A549 (cell line): ENCODE results near the gene USP49. TPM values are rescaled to one million over a fixed set of nuclear protein-coding genes. Genes with fewer than 3 reads are reported as not detected.

Experiments
- ATAC-seq, 2 experiments: fragments of 200-7000 bp in 1 of 2; fragments of >200 bp in 1 of 2; cut with Nextera tagmentation in 1 of 2; cut with Tn5 transposase in 1 of 2; 3 replicates each; pipeline versions ENCODE4 v1.8.0 to v1.9.1; 2018 to 2020; ENCODE audit warnings: mild to moderate bottlenecking in 1 of 2, moderate library complexity in 1 of 2
- CTCF ChIA-PET: fragments of 300-600 bp; sonication (Branson Sonifier 250); formaldehyde crosslinking; extraction: SDS; loops from one replicate; lab custom pipeline; 2021; ENCODE audit warnings: antibody characterized with exemption, inconsistent platforms; lab: Yijun Ruan, JAX
- POLR2A ChIA-PET: fragments of 350-600 bp; formaldehyde crosslinking; extraction: SDS; loops from one replicate; lab custom pipeline; 2021; ENCODE audit warnings: antibody characterized with exemption, inconsistent platforms; lab: Yijun Ruan, JAX
- DNase-seq, 2 experiments: peaks; one replicate each; pipeline versions ENCODE4 v3.0.0 to v3.0.0-alpha.2; 2011 to 2016; ENCODE audit warnings: low read depth in 1 of 2, low spot score in 1 of 2
- FAIRE-seq: peaks from 2 replicates; lab custom pipeline; 2011; peaks lifted over from hg19 to GRCh38; lab: Jason Lieb, UNC
- H3K27ac ChIP-seq, 2 experiments: fragments of >200 bp; sonication (Bioruptor Twin); formaldehyde crosslinking; 3 replicates each; pipeline ENCODE4 v1.5.1; 2016 to 2017
- H3K4me1 ChIP-seq: fragments of >200 bp; sonication (Bioruptor Twin); formaldehyde crosslinking; 3 replicates; pipeline ENCODE4 v1.6.1; 2016
- H3K4me2 ChIP-seq: fragments of >200 bp; sonication (Bioruptor Twin); formaldehyde crosslinking; 3 replicates; pipeline ENCODE4 v1.6.1; 2016
- H3K4me3 ChIP-seq: fragments of >200 bp; sonication (Bioruptor Twin); formaldehyde crosslinking; 3 replicates; pipeline ENCODE4 v1.5.1; 2016
- H3K9me3 ChIP-seq: fragments of >200 bp; sonication (Bioruptor Twin); formaldehyde crosslinking; 3 replicates; pipeline ENCODE4 v1.6.1; 2016
- ATOH8 ChIP-seq: fragments of 250-450 bp; sonication (Bioruptor Pico); IDR thresholded peaks from 2 replicates; pipeline ENCODE4 v1.5.0; 2020; ENCODE audit warnings: low read depth, mild to moderate bottlenecking, moderate library complexity
- BCL3 ChIP-seq: fragments of >200 bp; sonication (Bioruptor Twin); formaldehyde crosslinking; IDR thresholded peaks from 3 replicates; pipeline ENCODE4 v1.6.1; 2016
- CBX8 ChIP-seq: fragments of 200-600 bp; sonication (generic); IDR thresholded peaks from 2 replicates; pipeline ENCODE4 v1.6.1; 2016
- CEBPB ChIP-seq, 2 experiments: fragments of >200 bp in 1 of 2; sonication (Bioruptor Twin) in 1 of 2; formaldehyde crosslinking in 1 of 2; IDR thresholded peaks; 2 replicates each; pipeline ENCODE4 v1.6.1; 2012 to 2016
- CHD2 ChIP-seq: fragments of 150-350 bp; IDR thresholded peaks from 2 replicates; pipeline ENCODE4 v1.6.1; 2014; ENCODE audit warnings: low read length; ENCODE audit not compliant: partially characterized antibody
- CTCF ChIP-seq: fragments of >200 bp; sonication (Bioruptor Twin); formaldehyde crosslinking; IDR thresholded peaks from 3 replicates; pipeline ENCODE4 v1.5.1; 2016
- EP300 ChIP-seq, 2 experiments: fragments of >200 bp; sonication (Bioruptor Twin); formaldehyde crosslinking; IDR thresholded peaks; 2 replicates in 1 of 2; 3 replicates in 1 of 2; pipeline ENCODE4 v1.6.1; 2016 to 2017
- FOSB ChIP-seq: fragments of 250-450 bp; sonication (Bioruptor Pico); IDR thresholded peaks from 2 replicates; pipeline ENCODE4 v1.5.0; 2020; ENCODE audit warnings: mild to moderate bottlenecking, moderate library complexity
- FOSL2 ChIP-seq, 2 experiments: fragments of 450-650 bp in 1 of 2; fragments of >200 bp in 1 of 2; sonication (Bioruptor Twin) in 1 of 2; formaldehyde crosslinking; IDR thresholded peaks; 2 replicates each; pipeline versions ENCODE4 v1.5.0 to v1.6.1; 2016 to 2020; ENCODE audit warnings: mild to moderate bottlenecking in 1 of 2, moderate library complexity in 1 of 2
- GATA3 ChIP-seq: IDR thresholded peaks from 2 replicates; pipeline ENCODE4 v1.6.1; 2012; ENCODE audit warnings: borderline replicate concordance
- HDAC2 ChIP-seq: fragments of 200-600 bp; sonication (generic); IDR thresholded peaks from 2 replicates; pipeline ENCODE4 v1.6.1; 2016
- HOXB13 ChIP-seq: fragments of 250-450 bp; sonication (Bioruptor Pico); IDR thresholded peaks from 2 replicates; pipeline ENCODE4 v1.5.0; 2020; ENCODE audit warnings: low read depth, mild to moderate bottlenecking, moderate library complexity
- JUNB ChIP-seq: fragments of >200 bp; sonication (Bioruptor Twin); formaldehyde crosslinking; IDR thresholded peaks from 2 replicates; pipeline ENCODE4 v1.6.1; 2016
- KDM5A ChIP-seq: fragments of 200-600 bp; sonication (generic); IDR thresholded peaks from 2 replicates; pipeline ENCODE4 v1.6.1; 2016; ENCODE audit warnings: antibody characterized with exemption, mild to moderate bottlenecking
- MAX ChIP-seq: IDR thresholded peaks from 2 replicates; pipeline ENCODE4 v1.6.1; 2012
- NFE2L2 ChIP-seq: fragments of 150-350 bp; conservative IDR thresholded peaks from 2 replicates; pipeline ENCODE4 v1.6.1; 2014; ENCODE audit warnings: low read length
- NR3C1 ChIP-seq: fragments of >200 bp; sonication (Bioruptor Twin); formaldehyde crosslinking; IDR thresholded peaks from 3 replicates; pipeline ENCODE4 v1.6.1; 2017
- RFX5 ChIP-seq: fragments of 450-650 bp; IDR thresholded peaks from 2 replicates; pipeline ENCODE4 v1.7.1; 2014; ENCODE audit warnings: antibody characterized with exemption, mild to moderate bottlenecking, moderate library complexity
- TP53 ChIP-seq: fragments of 250-450 bp; sonication (Bioruptor Pico); IDR thresholded peaks from 2 replicates; pipeline ENCODE4 v1.5.0; 2021; ENCODE audit warnings: mild to moderate bottlenecking, moderate library complexity
- ZC3H11A ChIP-seq: fragments of 450-650 bp; IDR thresholded peaks from 2 replicates; pipeline ENCODE4 v1.6.1; 2014; ENCODE audit warnings: antibody characterized with exemption, mild to moderate bottlenecking
- ZFP36 ChIP-seq: fragments of 450-650 bp; IDR thresholded peaks from 2 replicates; pipeline ENCODE4 v1.6.1; 2014; ENCODE audit warnings: borderline replicate concordance; ENCODE audit not compliant: partially characterized antibody
- ZSCAN20 ChIP-seq: fragments of 250-450 bp; sonication (Bioruptor Pico); IDR thresholded peaks from 2 replicates; pipeline ENCODE4 v1.8.0; 2022; ENCODE audit warnings: mild to moderate bottlenecking, moderate library complexity
- WGBS: methylation state at CpG from one replicate; pipeline ENCODE4 v1.1.6; 2017; ENCODE audit errors: missing lambda C conversion rate; 5-methylcytosine and 5-hydroxymethylcytosine counted together
- polyA plus RNA-seq, 4 experiments: library from polyadenylated mRNA; depleted of rRNA in 3 of 4; stranded (reverse); fragments of >200 nt; fragmentation: RNase III in 1 of 4; extraction: RNeasy Plus Mini Kit Qiagen cat#74134 plus additional on column Dnase treatment in 1 of 4; gene quantifications; 2 replicates in 3 of 4; 3 replicates in 1 of 4; pipeline ENCODE4 v1.2.3, GENCODE V29; 2011 to 2017
- TF ChIP-seq, protein P1 (sequence below): IDR thresholded peaks from 2 replicates; pipeline ENCODE4 v1.6.1; 2012; ENCODE audit warnings: low read depth, borderline replicate concordance
- TF ChIP-seq, protein P2 (sequence below): IDR thresholded peaks from 2 replicates; pipeline ENCODE4 v1.6.1; 2012

Gene USP49
- polyA plus RNA-seq, 2 of the 4 experiments (the other 2 are of a cell fraction): 2.9 to 4.3 TPM

GRCh38 chr6:41843178-41843577 is 52.0 kb downstream of the USP49 start:
- no peak for ATAC-seq
- no peak for DNase-seq
- TF ChIP-seq ZC3H11A (no peak), CTCF (no peak), BCL3 (no peak), TP53 (CRISPR knock-in tag) (no peak), JUNB (no peak), FOSL2 (IDR thresholded peaks at IDR 0.05) (no peak), FOSL2 (CRISPR knock-in tag; IDR thresholded peaks at IDR 0.05) (no peak), CHD2 (no peak), NFE2L2 (no peak), HDAC2 (no peak), NR3C1 (no peak), EP300 (IDR thresholded peaks at IDR 0.05) (no peak), FOSB (no peak), ATOH8 (no peak), CEBPB (IDR thresholded peaks at IDR 0.05) (no peak), ZSCAN20 (CRISPR knock-in tag) (no peak)
- TF ChIP-seq, protein P1, sequence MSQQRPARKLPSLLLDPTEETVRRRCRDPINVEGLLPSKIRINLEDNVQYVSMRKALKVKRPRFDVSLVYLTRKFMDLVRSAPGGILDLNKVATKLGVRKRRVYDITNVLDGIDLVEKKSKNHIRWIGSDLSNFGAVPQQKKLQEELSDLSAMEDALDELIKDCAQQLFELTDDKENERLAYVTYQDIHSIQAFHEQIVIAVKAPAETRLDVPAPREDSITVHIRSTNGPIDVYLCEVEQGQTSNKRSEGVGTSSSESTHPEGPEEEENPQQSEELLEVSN: no peak
- H3K9me3 ChIP-seq: no peaks in the 10 kb centered on the region
- FAIRE-seq: no peak
- ChIA-PET CTCF (interaction anchor here (1.4 to 2.7 kb wide), 2 partner anchors 41 to 201 kb away, joined by 3 to 9 read pairs; no protein-coding TSS in a partner anchor), POLR2A (no interaction called here)
- no peak overlapping the region for H3K27ac ChIP-seq
- WGBS: 86% methylated on average over 9 of the region's 9 CpGs
- peaks cover 15% of the 10 kb centered on the region for H3K4me1 ChIP-seq
- no peak overlapping the region for H3K4me2 ChIP-seq
- H3K4me3 ChIP-seq: no peak overlapping the region

DNA sequence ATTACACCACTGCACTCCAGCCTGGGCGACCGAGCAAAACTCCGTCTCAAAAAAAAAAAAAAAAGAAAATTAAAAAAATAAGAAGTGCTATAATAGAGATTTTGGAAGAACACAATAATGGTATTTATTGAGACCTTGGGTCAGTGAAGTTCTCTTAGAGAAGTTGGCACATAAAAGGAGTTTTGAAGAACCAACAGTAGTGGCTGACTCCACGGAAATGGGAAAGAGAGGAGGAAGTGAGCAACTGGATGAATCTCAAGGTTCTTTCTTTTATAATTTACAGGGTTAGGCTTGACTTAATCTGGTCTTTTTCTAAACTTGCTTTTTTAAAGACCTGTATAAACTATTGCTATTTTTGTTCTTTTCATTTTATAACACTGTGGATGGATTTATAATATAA is 54.8 kb downstream of the USP49 start:
- POLR2A ChIA-PET: no interaction called here
- no peak for FAIRE-seq
- no peak overlapping the region for H3K4me2 ChIP-seq
- ATAC-seq: no peak
- TF ChIP-seq KDM5A (no peak), HOXB13 (CRISPR knock-in tag) (no peak), CBX8 (no peak), RFX5 (no peak), EP300 (IDR thresholded peaks at IDR 0.05) (no peak), FOSL2 (IDR thresholded peaks at IDR 0.05) (no peak), FOSL2 (CRISPR knock-in tag; IDR thresholded peaks at IDR 0.05) (no peak), TP53 (CRISPR knock-in tag) (no peak), CEBPB (IDR thresholded peaks at IDR 0.05) (no peak), GATA3 (no peak), MAX (no peak), ZFP36 (no peak), JUNB (no peak)
- TF ChIP-seq, protein P2, sequence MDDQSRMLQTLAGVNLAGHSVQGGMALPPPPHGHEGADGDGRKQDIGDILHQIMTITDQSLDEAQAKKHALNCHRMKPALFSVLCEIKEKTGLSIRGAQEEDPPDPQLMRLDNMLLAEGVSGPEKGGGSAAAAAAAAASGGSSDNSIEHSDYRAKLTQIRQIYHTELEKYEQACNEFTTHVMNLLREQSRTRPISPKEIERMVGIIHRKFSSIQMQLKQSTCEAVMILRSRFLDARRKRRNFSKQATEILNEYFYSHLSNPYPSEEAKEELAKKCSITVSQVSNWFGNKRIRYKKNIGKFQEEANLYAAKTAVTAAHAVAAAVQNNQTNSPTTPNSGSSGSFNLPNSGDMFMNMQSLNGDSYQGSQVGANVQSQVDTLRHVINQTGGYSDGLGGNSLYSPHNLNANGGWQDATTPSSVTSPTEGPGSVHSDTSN: no peak
- TF ChIP-seq, protein P1: no peak
- DNase-seq: no peak
- H3K4me1 ChIP-seq: no peaks in the 10 kb centered on the region
- no peak overlapping the region for H3K4me3 ChIP-seq
- CTCF ChIA-PET: interaction anchor here (1.2 kb wide), 1 partner anchor 11 kb away, joined by 3 read pairs; no protein-coding TSS in a partner anchor
- H3K27ac ChIP-seq: no peak overlapping the region
- no peaks in the 10 kb centered on the region for H3K9me3 ChIP-seq
- WGBS: 100% methylated on average over 4 of the region's 4 CpGs
